HCT116 (cell line): Measurements from ENCODE around the gene CSNK1E. TPM values are rescaled to one million over a fixed set of nuclear protein-coding genes. Genes with fewer than 3 reads are reported as not detected.

Experiments
- ATAC-seq: fragments of 200-7000 bp; cut with Tn5 transposase; 2 replicates; pipeline ENCODE4 v1.9.1; 2020; ENCODE audit warnings: mild to moderate bottlenecking, moderate library complexity
- BruUV-seq: library from RNA; stranded (reverse); fragments of 400-500 nt; replicated peaks from 2 replicates; lab custom pipeline; 2021; lab: Mats Ljungman, UMichigan
- CTCF ChIA-PET: fragments of 300-600 bp; sonication (Branson Sonifier 250); formaldehyde crosslinking; loops from one replicate; lab custom pipeline; 2021; ENCODE audit warnings: antibody characterized with exemption; lab: Charles Lee
- POLR2A ChIA-PET: fragments of 300-600, 350-600 bp; sonication (Branson Sonifier 250); formaldehyde crosslinking; loops from one replicate; lab custom pipeline; 2021; ENCODE audit warnings: antibody characterized with exemption; lab: Charles Lee
- RAD21 ChIA-PET, 2 experiments: fragments of 300-600 bp; sonication (Branson Sonifier 250); formaldehyde crosslinking; loops; one replicate each; lab custom pipeline; 2023; ENCODE audit warnings: low total read pairs in 2 of 2; ENCODE audit not compliant: uncharacterized antibody in 2 of 2, unreplicated experiment in 2 of 2, low non-redundant PET in 1 of 2; lab: Charles Lee
- DNase-seq: peaks from one replicate; pipeline ENCODE4 v3.0.0-alpha.2; 2010; ENCODE audit warnings: low read depth, low spot score
- H2AFZ ChIP-seq: fragments of 200-600 bp; shearing (Covaris generic), sonication (generic); 2 replicates; pipeline ENCODE4 v1.6.1; 2017; ENCODE audit warnings: low read depth, mixed run types, mixed read lengths, antibody characterized with exemption, low read length; ENCODE audit not compliant: poor library complexity, severe bottlenecking
- H3K27ac ChIP-seq: 2 replicates; pipeline ENCODE4 v1.5.1; 2012; ENCODE audit warnings: low read depth, low read length
- H3K27me3 ChIP-seq: fragments of 200-600 bp; sonication (generic); 2 replicates; pipeline ENCODE4 v1.6.1; 2016; ENCODE audit warnings: mixed run types, low read length, mixed read lengths; ENCODE audit not compliant: insufficient read depth
- H3K36me3 ChIP-seq, 2 experiments: fragments of 200-500 bp in 1 of 2; fragments of 200-600 bp in 1 of 2; sonication (Bioruptor generic) in 1 of 2; sonication (generic) in 1 of 2; 2 replicates each; pipeline versions ENCODE4 v1.5.1 to v1.6.1; 2014 to 2016; ENCODE audit warnings: low read length in 2 of 2, inconsistent platforms in 1 of 2, mixed read lengths in 1 of 2, mixed run types in 1 of 2; ENCODE audit not compliant: insufficient read depth in 2 of 2, control insufficient read depth in 1 of 2
- H3K4me1 ChIP-seq, 2 experiments: fragments of 200-600 bp in 1 of 2; sonication (generic) in 1 of 2; 2 replicates each; pipeline versions ENCODE4 v1.5.1 to v1.6.1; 2012 to 2017; ENCODE audit warnings: low read length in 2 of 2, inconsistent platforms in 1 of 2, mild to moderate bottlenecking in 1 of 2, mixed read lengths in 1 of 2, mixed run types in 1 of 2, moderate library complexity in 1 of 2; ENCODE audit not compliant: insufficient read depth in 2 of 2, control insufficient read depth in 1 of 2
- H3K4me2 ChIP-seq: fragments of 200-600 bp; sonication (generic); 2 replicates; pipeline ENCODE4 v1.6.1; 2017; ENCODE audit warnings: mixed run types, low read length, mixed read lengths
- H3K4me3 ChIP-seq, 2 experiments: fragments of 200-600 bp in 1 of 2; sonication (generic) in 1 of 2; replicated peaks in 1 of 2; 2 replicates each; pipeline ENCODE4 v1.5.1; 2011 to 2016; ENCODE audit warnings: low read length in 2 of 2, control low read depth in 1 of 2, low read depth in 1 of 2, mild to moderate bottlenecking in 1 of 2, mixed read lengths in 1 of 2, mixed run types in 1 of 2
- H3K79me2 ChIP-seq: fragments of 200-600 bp; sonication (generic); 2 replicates; pipeline ENCODE4 v1.6.1; 2017; ENCODE audit warnings: mild to moderate bottlenecking, mixed run types, low read length, moderate library complexity, mixed read lengths; ENCODE audit not compliant: insufficient read depth
- H3K9ac ChIP-seq: fragments of 200-600 bp; sonication (generic); 2 replicates; pipeline ENCODE4 v1.6.1; 2016; ENCODE audit warnings: low read length, mixed read lengths
- H3K9me2 ChIP-seq: fragments of 200-600 bp; sonication (generic), shearing (Covaris generic); 2 replicates; pipeline ENCODE4 v1.6.1; 2017; ENCODE audit warnings: mixed run types, mild to moderate bottlenecking, moderate library complexity; ENCODE audit not compliant: insufficient read depth
- H3K9me3 ChIP-seq, 2 experiments: fragments of 200-500 bp in 1 of 2; fragments of 200-600 bp in 1 of 2; sonication (Bioruptor generic) in 1 of 2; sonication (generic) in 1 of 2; 2 replicates each; pipeline ENCODE4 v1.6.1; 2014 to 2017; ENCODE audit warnings: low read length in 2 of 2, mixed read lengths in 2 of 2, inconsistent platforms in 1 of 2, low read depth in 1 of 2, mild to moderate bottlenecking in 1 of 2, mixed run types in 1 of 2, moderate library complexity in 1 of 2; ENCODE audit not compliant: control insufficient read depth in 1 of 2, insufficient read depth in 1 of 2
- H4K20me1 ChIP-seq: fragments of 200-600 bp; sonication (generic), shearing (Covaris generic); 2 replicates; pipeline ENCODE4 v1.6.1; 2017; ENCODE audit warnings: mixed run types, mild to moderate bottlenecking, moderate library complexity; ENCODE audit not compliant: insufficient read depth
- CBX3 ChIP-seq: IDR thresholded peaks from 2 replicates; pipeline ENCODE4 v1.6.1; 2012; ENCODE audit warnings: low read depth
- CEBPB ChIP-seq: IDR thresholded peaks from 2 replicates; pipeline ENCODE4 v1.6.1; 2012; ENCODE audit warnings: low read depth
- CTCF ChIP-seq, 3 experiments: fragments of 200-600 bp in 1 of 3; sonication (generic) in 1 of 3; IDR thresholded peaks in 2 of 3; conservative IDR thresholded peaks in 1 of 3; 2 replicates each; pipeline ENCODE4 v1.5.1; 2012 to 2017; ENCODE audit warnings: low read depth in 2 of 3, low read length in 2 of 3, antibody characterized with exemption in 1 of 3, borderline replicate concordance in 1 of 3, control low read depth in 1 of 3, mild to moderate bottlenecking in 1 of 3, mixed read lengths in 1 of 3, mixed run types in 1 of 3, moderate library complexity in 1 of 3; ENCODE audit not compliant: insufficient read depth in 1 of 3
- EGR1 ChIP-seq: IDR thresholded peaks from 2 replicates; pipeline ENCODE4 v1.6.1; 2012; ENCODE audit warnings: low read depth
- EZH2 ChIP-seq: fragments of 200-600 bp; sonication (generic); IDR thresholded peaks from 2 replicates; pipeline ENCODE4 v1.6.1; 2017; ENCODE audit warnings: antibody characterized with exemption, mixed run types
- EZH2phosphoT487 ChIP-seq: fragments of 200-600 bp; IDR thresholded peaks from 2 replicates; pipeline ENCODE4 v1.6.1; 2018; ENCODE audit warnings: antibody characterized with exemption, borderline replicate concordance
- FOSL1 ChIP-seq: IDR thresholded peaks from 2 replicates; pipeline ENCODE4 v1.6.1; 2012; ENCODE audit warnings: low read depth
- POLR2A ChIP-seq: IDR thresholded peaks from 2 replicates; pipeline ENCODE4 v1.7.0; 2011; ENCODE audit warnings: borderline replicate concordance; ENCODE audit not compliant: insufficient read depth, insufficient read length; ENCODE audit errors: extremely low read depth
- POLR2AphosphoS5 ChIP-seq: IDR thresholded peaks from 2 replicates; pipeline ENCODE4 v1.6.1; 2011; ENCODE audit warnings: mild to moderate bottlenecking, low read depth, low read length, moderate library complexity
- SP1 ChIP-seq: IDR thresholded peaks from 2 replicates; pipeline ENCODE4 v1.6.1; 2012; ENCODE audit warnings: low read depth
- SRF ChIP-seq: IDR thresholded peaks from 2 replicates; pipeline ENCODE4 v1.6.1; 2012; ENCODE audit warnings: low read depth
- TCF7L2 ChIP-seq: IDR thresholded peaks from 2 replicates; pipeline ENCODE4 v1.7.0; 2011; ENCODE audit warnings: borderline replicate concordance, inconsistent platforms; ENCODE audit not compliant: insufficient read depth, insufficient read length; ENCODE audit errors: extremely low read depth
- ZFX ChIP-seq: fragments of 450-650 bp; IDR thresholded peaks from 2 replicates; pipeline ENCODE4 v1.6.1; 2017
- ZNF274 ChIP-seq: fragments of 200-500 bp; sonication (Bioruptor generic); IDR thresholded peaks from 2 replicates; pipeline ENCODE4 v1.6.1; 2014; ENCODE audit warnings: mild to moderate bottlenecking, low read depth, low read length, inconsistent platforms
- intact Hi-C: fragments of 100-400 bp; cut with micrococcal nuclease; formaldehyde crosslinking; loops from 2 replicates; pipeline ENCODE4 v1.10.0; 2022
- total RNA-seq: library from RNA; stranded (reverse); gene quantifications from one replicate; pipeline ENCODE4 v1.2.1, GENCODE V29; 2021; ENCODE audit not compliant: unreplicated experiment
- TF ChIP-seq, protein P1 (sequence below): IDR thresholded peaks from 2 replicates; pipeline ENCODE4 v1.6.1; 2012
- TF ChIP-seq, protein P2 (sequence below): IDR thresholded peaks from 2 replicates; pipeline ENCODE4 v1.6.1; 2012

CSNK1E gene
- total RNA-seq, 1 experiment from 2014 or later = 190 TPM

DNA sequence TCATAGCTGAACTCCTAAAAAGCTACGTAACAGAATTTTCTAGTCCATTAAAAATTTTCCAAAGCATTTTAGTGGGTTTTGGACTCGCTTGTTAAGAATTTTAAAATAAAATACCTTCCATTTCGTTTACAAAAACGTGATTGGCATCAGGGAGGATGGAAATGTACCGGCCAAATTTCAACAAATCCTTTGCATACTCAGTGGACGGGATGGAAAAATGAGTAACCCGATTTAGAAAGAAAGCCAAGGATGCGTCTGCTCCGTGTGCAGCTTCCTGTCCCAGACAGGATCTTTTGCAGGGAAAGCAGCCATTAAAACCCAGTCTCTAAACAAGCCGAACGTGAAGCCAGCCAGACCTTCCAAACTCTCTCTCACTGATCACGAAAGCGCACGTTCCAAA, 60.1 kb downstream of the CSNK1E start:
- ATAC-seq = no peak
- POLR2A ChIA-PET = no interaction called here

GRCh38 chr22:38255697-38256096, 61.5 kb downstream of the CSNK1E start:
- ATAC-seq = no peak
- CTCF ChIA-PET = no interaction called here
- TF ChIP-seq TCF7L2 = no peak
- TF ChIP-seq CTCF (IDR thresholded peaks at IDR 0.05 in 2 of 3, conservative IDR thresholded peaks at IDR 0.05 in 1 of 3; ENCODE audit: borderline replicate concordance in 1 of 3, insufficient read depth in 1 of 3, low read depth in 2 of 3, low read length in 2 of 3) = no peak
- no peak for TF ChIP-seq FOSL1
- no peak for TF ChIP-seq SRF

More for the DNA sequence above, 60.1 kb downstream of the CSNK1E start:
- H3K79me2 ChIP-seq = peaks cover 62% of the 10 kb centered on the region
- TF ChIP-seq FOSL1 (no peak), ZNF274 (no peak), EZH2phosphoT487 (no peak), EZH2 (no peak), POLR2A (no peak), CBX3 (no peak), SRF (no peak), ZFX (no peak), SP1 (no peak), EGR1 (no peak), POLR2AphosphoS5 (no peak), CEBPB (no peak)
- TF ChIP-seq, protein P1, sequence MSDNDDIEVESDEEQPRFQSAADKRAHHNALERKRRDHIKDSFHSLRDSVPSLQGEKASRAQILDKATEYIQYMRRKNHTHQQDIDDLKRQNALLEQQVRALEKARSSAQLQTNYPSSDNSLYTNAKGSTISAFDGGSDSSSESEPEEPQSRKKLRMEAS = no peak
- TF ChIP-seq, protein P2, sequence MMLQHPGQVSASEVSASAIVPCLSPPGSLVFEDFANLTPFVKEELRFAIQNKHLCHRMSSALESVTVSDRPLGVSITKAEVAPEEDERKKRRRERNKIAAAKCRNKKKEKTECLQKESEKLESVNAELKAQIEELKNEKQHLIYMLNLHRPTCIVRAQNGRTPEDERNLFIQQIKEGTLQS = no peak
- H3K9me3 ChIP-seq = no peaks in the 10 kb centered on the region
- CTCF ChIA-PET = interaction anchor here (0.7 kb wide), 1 partner anchor 281 kb away, joined by 4 read pairs; no protein-coding TSS in a partner anchor
- no peaks in the 10 kb centered on the region for H3K27me3 ChIP-seq
- H3K9me2 ChIP-seq = no peaks in the 10 kb centered on the region
- no peak overlapping the region for H3K4me2 ChIP-seq
- H3K27ac ChIP-seq = no peak overlapping the region
- H4K20me1 ChIP-seq = peaks cover 4% of the 10 kb centered on the region; the same call in 1 of the 2 replicates
- no peak overlapping the region for H3K9ac ChIP-seq
- RAD21 ChIA-PET = no interaction called here
- no TSS peak for BruUV-seq
- no peak for DNase-seq
- H2AFZ ChIP-seq = no peak overlapping the region
- intact Hi-C loops = no loop called here
- H3K36me3 ChIP-seq = no peaks in the 10 kb centered on the region
- peaks cover under 1 to 4% of the 10 kb centered on the region in 2 experiments; a peak in 2 of 4 replicates for H3K4me1 ChIP-seq
- H3K4me3 ChIP-seq = no peak overlapping the region

More at GRCh38 chr22:38255697-38256096, 61.5 kb downstream of the CSNK1E start:
- intact Hi-C loops = no loop called here
- Histone ChIP-seq H3K79me2 (peaks cover 47% of the 10 kb centered on the region), H3K9me3 (no peaks in the 10 kb centered on the region), H3K4me3 (no peak overlapping the region), H2AFZ (no peak overlapping the region), H4K20me1 (no peaks in the 10 kb centered on the region), H3K9ac (no peak overlapping the region), H3K27me3 (no peaks in the 10 kb centered on the region), H3K27ac (no peak overlapping the region), H3K4me1 (peaks cover 0 to 4% of the 10 kb centered on the region in 2 experiments; a peak in 2 of 4 replicates), H3K9me2 (no peaks in the 10 kb centered on the region), H3K4me2 (no peak overlapping the region), H3K36me3 (no peaks in the 10 kb centered on the region)
- POLR2A ChIA-PET = no interaction called here
- RAD21 ChIA-PET = no interaction called here
- BruUV-seq = no TSS peak
- no peak for DNase-seq
